ENCODE data around the gene BCL11B. TPM values are rescaled to one million over a fixed set of nuclear protein-coding genes. Genes with fewer than 3 reads are reported as not detected.

The BCL11B gene
- total RNA-seq, 1 donor from 2014 or later: 0.18 TPM

GRCh38 chr14:99242238-99242637 is 29.8 kb downstream of the BCL11B start:
- no peak for DNase-seq (ENCODE audit: extremely low read depth, low read depth, low spot score)

GRCh38 chr14:99241325-99242010 is 30.5 kb downstream of the BCL11B start:
- DNase-seq (ENCODE audit: extremely low read depth, low read depth, low spot score): no peak

- no peak for DNase-seq (ENCODE audit: extremely low read depth, low read depth, low spot score)
Measured at GRCh38 chr14:99240627-99241324, 31.2 kb downstream of the BCL11B start.

GRCh38 chr14:99239661-99240092 is 32.3 kb downstream of the BCL11B start:
- no peak for DNase-seq (ENCODE audit: extremely low read depth, low read depth, low spot score)

GRCh38 chr14:99238216-99238615 is 33.8 kb downstream of the BCL11B start:
- DNase-seq (ENCODE audit: extremely low read depth, low read depth, low spot score): no peak

- no peak for DNase-seq (ENCODE audit: extremely low read depth, low read depth, low spot score)
Measured at GRCh38 chr14:99237288-99237687, 34.7 kb downstream of the BCL11B start.

- DNase-seq (ENCODE audit: extremely low read depth, low read depth, low spot score): no peak
Measured at GRCh38 chr14:99236386-99237138, 35.4 kb downstream of the BCL11B start.

- no peak for DNase-seq (ENCODE audit: extremely low read depth, low read depth, low spot score)
Measured at GRCh38 chr14:99235582-99236320, 36.2 kb downstream of the BCL11B start.

GRCh38 chr14:99234961-99235571 is 36.9 kb downstream of the BCL11B start:
- no peak for DNase-seq (ENCODE audit: extremely low read depth, low read depth, low spot score)

GRCh38 chr14:99234355-99234754 is 37.6 kb downstream of the BCL11B start:
- DNase-seq (ENCODE audit: extremely low read depth, low read depth, low spot score): no peak

GRCh38 chr14:99233222-99234035 is 38.6 kb downstream of the BCL11B start:
- no peak for DNase-seq (ENCODE audit: extremely low read depth, low read depth, low spot score)

GRCh38 chr14:99232714-99233214 is 39.2 kb downstream of the BCL11B start:
- DNase-seq (ENCODE audit: extremely low read depth, low read depth, low spot score): no peak

- no peak for DNase-seq (ENCODE audit: extremely low read depth, low read depth, low spot score)
Measured at GRCh38 chr14:99231850-99232713, 39.9 kb downstream of the BCL11B start.

GRCh38 chr14:99231161-99231849 is 40.7 kb downstream of the BCL11B start:
- no peak for DNase-seq (ENCODE audit: extremely low read depth, low read depth, low spot score)

GRCh38 chr14:99230208-99231151 is 41.5 kb downstream of the BCL11B start:
- DNase-seq (ENCODE audit: extremely low read depth, low read depth, low spot score): no peak

GRCh38 chr14:99229654-99230207 is 42.3 kb downstream of the BCL11B start:
- no peak for DNase-seq (ENCODE audit: extremely low read depth, low read depth, low spot score)
